Ramos (cell line): Measurements from ENCODE around the gene BIRC3.

Experiments used
- in situ Hi-C: fragments of 300-500 bp; cut with MboI; formaldehyde crosslinking; loops from one replicate; pipeline ENCODE4 v1.14.3; 2022; ENCODE audit warnings: low sequenced_read_pairs; ENCODE audit not compliant: unreplicated experiment

BIRC3 gene

GRCh38 chr11:102317099-102317767 is at the start of gene BIRC3:
Gene BIRC3 (plus strand): TSS chr11:102317484. CDS start chr11:102324510, 7,026 bp downstream.
- in situ Hi-C loops, result loop anchor here (25.0 kb wide), 1 partner anchor 1570 kb away; no protein-coding TSS in a partner anchor

- in situ Hi-C loops, result no loop called here
Observed at GRCh38 chr11:102267609-102268008, 49.7 kb upstream of the BIRC3 start.

- in situ Hi-C loops, result no loop called here
Observed at GRCh38 chr11:102268083-102268984, 49.0 kb upstream of the BIRC3 start.

DNA sequence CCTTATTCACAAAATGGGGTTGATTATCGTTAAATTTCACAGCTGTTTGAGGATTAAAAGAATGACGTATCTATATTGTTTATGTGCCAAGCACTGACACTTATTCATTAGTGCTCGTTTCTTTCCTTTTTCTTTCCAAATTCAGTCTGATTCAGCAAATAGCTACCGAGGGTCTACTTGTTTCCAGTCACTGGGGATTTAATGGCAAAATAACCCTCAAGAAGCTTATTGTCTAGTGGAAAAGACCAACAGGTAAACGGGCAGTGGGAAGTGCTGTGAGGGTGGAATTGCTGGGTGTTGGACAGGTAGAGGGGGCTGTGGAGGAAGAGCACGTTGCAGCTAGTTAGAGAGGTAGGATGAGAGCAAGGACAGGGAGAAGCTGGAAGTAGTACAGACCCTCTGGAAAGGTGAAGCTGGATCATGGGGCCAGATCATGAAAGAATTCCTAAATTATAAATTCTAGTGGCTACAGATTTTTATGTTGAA is 48.3 kb upstream of the BIRC3 start:
- in situ Hi-C loops, result no loop called here

DNA sequence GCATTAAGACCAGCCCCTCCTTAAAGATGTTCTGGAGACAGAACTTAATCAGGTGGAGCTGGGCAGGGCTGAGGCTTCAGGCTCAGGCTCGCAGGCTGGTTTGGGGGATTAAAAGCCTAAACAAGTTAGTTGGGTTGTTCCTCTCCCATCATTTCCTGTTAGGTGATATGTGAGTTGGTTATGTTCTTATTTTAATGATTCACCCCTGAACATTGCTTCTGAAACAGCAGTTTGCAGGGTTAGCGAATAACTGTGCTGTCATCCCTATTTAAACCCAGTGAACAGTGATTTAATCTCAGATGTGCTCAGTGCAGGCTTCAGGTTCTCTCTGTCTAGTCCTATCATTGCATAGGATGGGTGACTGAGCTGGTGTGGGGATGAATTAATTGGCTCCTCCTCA is 47.4 kb upstream of the BIRC3 start:
- in situ Hi-C loops, result no loop called here

GRCh38 chr11:102272047-102272824 is 45.0 kb upstream of the BIRC3 start:
- in situ Hi-C loops, result no loop called here

- in situ Hi-C loops, result loop anchor here (25.0 kb wide), 1 partner anchor 338 kb away; no protein-coding TSS in a partner anchor
Observed at GRCh38 chr11:102274628-102275027, 42.7 kb upstream of the BIRC3 start.

DNA sequence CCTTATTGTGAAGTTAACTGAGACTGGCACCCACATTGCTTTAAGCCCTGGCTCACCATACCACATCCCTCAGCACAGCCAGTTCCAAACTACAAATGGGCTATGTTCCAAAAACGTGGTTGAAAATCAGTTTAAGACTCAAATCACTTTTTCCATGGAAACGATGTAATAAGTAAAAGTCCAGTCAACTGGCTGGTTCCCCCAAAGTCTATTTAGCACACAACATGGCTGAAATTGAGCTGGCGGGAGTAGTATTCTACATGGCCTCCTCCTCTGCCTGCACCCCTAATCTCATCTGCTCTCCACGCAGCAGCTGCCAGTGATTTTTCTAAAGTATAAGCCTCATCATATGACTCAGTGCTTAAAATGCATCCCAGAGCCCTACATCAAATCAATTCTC is 40.9 kb upstream of the BIRC3 start:
- in situ Hi-C loops, result loop anchor here (25.0 kb wide), 1 partner anchor 336 kb away; no protein-coding TSS in a partner anchor

DNA sequence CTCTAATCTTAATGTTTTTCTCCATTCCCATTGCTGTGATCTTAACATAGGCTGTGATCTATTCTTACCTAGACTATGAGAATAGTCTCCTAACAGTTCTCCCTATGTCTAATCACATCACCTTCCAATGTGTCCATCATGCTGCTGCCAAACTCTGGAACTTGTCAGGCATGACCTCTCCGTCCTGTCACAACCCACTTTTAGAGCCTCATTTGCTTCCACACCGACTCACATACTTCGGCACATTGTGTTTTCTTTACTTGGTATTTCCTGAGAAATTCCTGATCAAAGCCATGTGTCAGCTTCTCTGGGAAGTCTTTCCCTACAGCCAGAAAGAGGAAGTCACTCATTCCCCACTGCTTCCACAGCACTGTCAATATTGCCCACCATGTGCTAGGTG is 40.5 kb upstream of the BIRC3 start:
- in situ Hi-C loops, result loop anchor here (25.0 kb wide), 1 partner anchor 336 kb away; no protein-coding TSS in a partner anchor

- in situ Hi-C loops, result loop anchor here (10.0 to 25.0 kb wide), 3 partner anchors 215 to 385 kb away; no protein-coding TSS in a partner anchor
Observed at GRCh38 chr11:102279641-102280170, 37.6 kb upstream of the BIRC3 start.

- in situ Hi-C loops, result loop anchor here (10.0 to 25.0 kb wide), 3 partner anchors 214 to 384 kb away; no protein-coding TSS in a partner anchor
Observed at GRCh38 chr11:102280245-102280833, 36.9 kb upstream of the BIRC3 start.

GRCh38 chr11:102283116-102283485 is 34.2 kb upstream of the BIRC3 start:
- in situ Hi-C loops, result loop anchor here (10.0 to 25.0 kb wide), 3 partner anchors 212 to 382 kb away; no protein-coding TSS in a partner anchor

DNA sequence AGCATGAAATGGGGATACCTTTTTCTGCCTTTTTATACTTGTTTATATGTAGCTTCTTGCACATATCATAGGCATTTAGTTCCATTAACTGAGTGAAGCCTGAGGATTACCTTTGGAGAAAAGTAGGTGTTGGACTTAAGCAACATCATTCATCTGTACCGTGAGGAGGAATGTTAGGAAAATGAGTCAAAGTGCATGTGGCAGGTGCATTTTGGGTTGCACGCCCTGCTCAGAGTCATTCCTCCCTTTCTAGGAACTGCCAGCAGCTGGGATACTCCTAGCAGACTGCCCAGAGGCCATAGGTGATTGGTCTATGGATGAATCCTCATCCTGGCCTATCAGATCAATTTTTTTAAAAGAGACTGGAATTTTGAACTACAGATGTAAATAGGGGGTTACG is 33.3 kb upstream of the BIRC3 start:
- in situ Hi-C loops, result loop anchor here (10.0 to 25.0 kb wide), 3 partner anchors 211 to 381 kb away; no protein-coding TSS in a partner anchor

DNA sequence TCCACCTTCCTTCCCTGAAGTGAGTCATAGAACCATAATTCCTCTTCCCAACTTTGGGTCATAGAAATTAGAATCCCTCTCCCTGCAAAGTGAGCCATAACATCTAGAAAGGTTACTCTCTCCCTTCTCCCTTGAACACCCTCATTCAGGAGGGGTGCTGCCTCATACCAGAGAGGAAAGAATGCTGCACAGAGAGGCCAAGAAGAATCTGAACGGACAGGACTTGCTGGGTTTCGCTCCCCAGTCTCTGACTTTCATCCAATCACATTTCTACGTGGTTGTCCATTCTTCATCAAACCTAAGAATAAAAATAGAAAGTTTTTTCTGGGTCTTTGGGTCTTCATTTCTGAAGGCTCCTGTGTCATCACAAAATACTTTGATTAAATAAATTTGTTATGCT is 31.0 kb upstream of the BIRC3 start:
- in situ Hi-C loops, result loop anchor here (10.0 to 25.0 kb wide), 3 partner anchors 209 to 379 kb away; no protein-coding TSS in a partner anchor

GRCh38 chr11:102287964-102288724 is 29.1 kb upstream of the BIRC3 start:
- in situ Hi-C loops, result loop anchor here (10.0 to 25.0 kb wide), 3 partner anchors 207 to 377 kb away; no protein-coding TSS in a partner anchor

DNA sequence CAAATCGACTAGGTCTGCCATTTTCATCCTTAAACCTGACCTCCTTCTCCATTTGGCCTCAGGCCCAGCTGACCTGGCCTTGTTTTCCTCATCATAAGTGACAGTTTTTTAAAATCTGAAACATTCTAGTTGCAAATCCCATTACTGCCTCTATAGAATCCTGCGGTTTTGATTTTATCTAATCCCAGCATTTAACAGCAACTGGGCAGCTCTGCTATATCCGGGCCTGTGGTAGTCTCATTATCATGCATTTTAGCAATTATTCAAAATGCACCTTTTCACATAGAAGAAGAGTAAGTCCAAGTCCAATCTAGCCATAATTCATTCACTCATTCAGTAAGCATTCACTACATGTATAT is 28.6 kb upstream of the BIRC3 start:
- in situ Hi-C loops, result loop anchor here (10.0 to 25.0 kb wide), 3 partner anchors 206 to 376 kb away; no protein-coding TSS in a partner anchor

GRCh38 chr11:102289592-102289991 is 27.7 kb upstream of the BIRC3 start:
- in situ Hi-C loops, result loop anchor here (10.0 to 25.0 kb wide), 3 partner anchors 205 to 375 kb away; no protein-coding TSS in a partner anchor

GRCh38 chr11:102291831-102292230 is 25.5 kb upstream of the BIRC3 start:
- in situ Hi-C loops, result loop anchor here (5.0 to 25.0 kb wide), 2 partner anchors 40 to 320 kb away; no protein-coding TSS in a partner anchor
